HepG2 (cell line): Measurements from ENCODE around the gene BBS9.

Experiments used
- ARHGAP35 ChIP-seq: sonication (generic); formaldehyde crosslinking; IDR thresholded peaks from 2 replicates; pipeline ENCODE4 v1.9.0; 2022; ENCODE audit warnings: mild to moderate bottlenecking, inconsistent platforms, moderate library complexity, missing genetic modification reagents, borderline replicate concordance
- CTCF ChIP-seq: sonication (generic); formaldehyde crosslinking; IDR thresholded peaks from 2 replicates; pipeline ENCODE4 v1.5.0; 2020; ENCODE audit warnings: mild to moderate bottlenecking, missing genetic modification reagents, moderate library complexity
- MYNN ChIP-seq: sonication (generic); formaldehyde crosslinking; IDR thresholded peaks from 2 replicates; pipeline ENCODE4 v1.4.0; 2020; ENCODE audit warnings: mild to moderate bottlenecking, low read depth, missing genetic modification reagents
- NR2F1 ChIP-seq, 2 experiments: fragments of 450-650 bp in 1 of 2; formaldehyde crosslinking in 1 of 2; IDR thresholded peaks; 2 replicates each; pipeline versions ENCODE4 v1.5.0 to v1.6.1; 2016 to 2020; ENCODE audit warnings: mild to moderate bottlenecking in 1 of 2, missing compliant biosample characterization in 1 of 2, missing genetic modification reagents in 1 of 2, moderate library complexity in 1 of 2
- SKIL ChIP-seq: sonication (generic); formaldehyde crosslinking; IDR thresholded peaks from 2 replicates; pipeline ENCODE4 v1.8.0; 2022; ENCODE audit warnings: missing genetic modification reagents, mild to moderate bottlenecking, moderate library complexity, borderline replicate concordance
- WIZ ChIP-seq: sonication (generic); formaldehyde crosslinking; IDR thresholded peaks from 2 replicates; pipeline ENCODE4 v1.5.1; 2020; ENCODE audit warnings: mild to moderate bottlenecking, missing genetic modification reagents
- ZBTB7A ChIP-seq: sonication (generic); formaldehyde crosslinking; IDR thresholded peaks from 2 replicates; pipeline ENCODE4 v1.8.0; 2022; ENCODE audit warnings: mild to moderate bottlenecking, missing genetic modification reagents
- ZFP62 ChIP-seq: sonication (generic); formaldehyde crosslinking; IDR thresholded peaks from 2 replicates; pipeline ENCODE4 v1.4.0; 2020; ENCODE audit warnings: missing genetic modification reagents
- ZNF10 ChIP-seq: sonication (generic); formaldehyde crosslinking; IDR thresholded peaks from 2 replicates; pipeline ENCODE4 v1.4.0; 2020; ENCODE audit warnings: mild to moderate bottlenecking, low read depth, missing genetic modification reagents, borderline replicate concordance

DNA sequence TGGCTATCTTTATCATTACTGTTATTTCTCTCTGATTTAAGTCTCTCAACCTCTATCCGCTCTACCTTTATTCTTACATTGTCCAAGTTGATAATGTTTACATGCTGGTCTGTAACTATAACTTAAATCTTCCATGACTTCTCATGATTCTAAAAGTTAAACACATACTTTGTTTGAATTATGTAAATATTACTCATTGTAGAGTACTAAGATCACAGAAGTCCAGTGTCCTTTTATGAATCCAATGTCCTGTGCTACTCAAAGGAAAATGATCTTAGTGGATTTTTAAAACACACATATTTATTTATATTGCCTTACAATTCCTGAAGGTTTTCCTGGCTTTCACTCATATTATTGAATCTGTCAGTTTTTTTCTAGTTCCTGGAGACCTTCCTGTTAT is 70.9 kb downstream of the BBS9 start:
- TF ChIP-seq ZFP62 (CRISPR knock-in tag), result no peak
- no peak for TF ChIP-seq ZBTB7A (CRISPR knock-in tag)
- TF ChIP-seq NR2F1 (CRISPR knock-in tag; IDR thresholded peaks at IDR 0.05), result no peak
- no peak for TF ChIP-seq WIZ (CRISPR knock-in tag)
- TF ChIP-seq ZNF10 (CRISPR knock-in tag), result no peak
- no peak for TF ChIP-seq CTCF
- TF ChIP-seq MYNN (CRISPR knock-in tag), result no peak
- no peak for TF ChIP-seq SKIL (CRISPR knock-in tag)
- TF ChIP-seq ARHGAP35 (CRISPR knock-in tag), result no peak
